ENCODE data around the gene RNF123.

The RNF123 gene

DNA sequence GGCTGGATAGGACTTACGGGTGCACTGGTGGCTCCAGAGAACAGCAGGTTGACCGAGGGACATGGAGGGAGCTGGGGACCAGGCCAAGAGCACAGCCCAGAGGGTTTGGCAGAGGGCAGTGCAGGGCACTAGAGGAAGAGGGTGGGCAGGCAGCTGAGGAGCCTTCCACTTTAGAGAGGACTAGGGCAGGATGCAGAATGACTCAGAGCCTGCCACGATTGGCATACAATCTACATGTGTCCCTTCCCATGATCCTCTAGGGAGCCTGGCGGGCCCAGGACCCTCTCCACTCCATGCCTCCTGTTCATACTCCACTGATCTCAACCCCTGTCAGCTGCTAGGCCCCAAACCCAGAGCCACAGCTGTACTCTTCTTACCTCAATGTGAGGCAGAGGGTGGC lies 29.6 kb upstream of the RNF123 start:
- no peak for DNase-seq

DNA sequence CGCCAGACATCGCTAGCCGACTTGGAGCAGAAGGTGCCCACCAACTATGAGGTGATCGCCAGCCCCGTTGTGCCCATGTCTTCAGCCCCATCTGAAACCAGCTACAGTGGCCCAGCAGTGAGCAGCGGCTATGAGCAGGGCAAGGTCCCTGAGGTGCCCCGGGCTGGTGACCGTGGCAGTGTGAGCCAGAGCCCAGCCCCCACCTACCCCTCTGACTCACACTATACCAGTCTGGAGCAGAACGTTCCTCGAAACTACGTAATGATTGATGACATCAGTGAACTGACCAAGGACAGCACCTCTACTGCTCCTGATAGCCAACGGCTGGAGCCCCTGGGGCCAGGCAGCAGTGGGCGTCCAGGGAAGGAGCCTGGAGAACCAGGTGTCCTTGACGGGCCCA lies 28.1 kb upstream of the RNF123 start:
- DNase-seq = no peak

DNA sequence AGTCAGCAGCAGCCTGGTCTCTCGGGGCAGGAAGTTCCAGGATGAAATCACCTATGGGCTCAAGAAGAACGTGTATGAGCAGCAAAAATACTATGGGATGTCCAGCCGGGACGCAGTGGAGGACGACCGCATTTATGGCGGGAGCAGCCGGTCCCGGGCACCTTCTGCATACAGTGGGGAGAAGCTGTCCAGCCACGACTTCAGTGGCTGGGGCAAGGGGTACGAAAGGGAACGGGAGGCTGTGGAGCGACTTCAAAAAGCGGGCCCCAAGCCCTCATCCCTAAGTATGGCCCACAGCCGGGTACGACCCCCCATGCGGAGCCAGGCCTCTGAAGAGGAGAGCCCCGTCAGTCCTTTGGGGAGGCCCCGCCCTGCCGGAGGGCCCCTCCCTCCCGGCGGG lies 27.3 kb upstream of the RNF123 start:
- no peak for DNase-seq

DNA sequence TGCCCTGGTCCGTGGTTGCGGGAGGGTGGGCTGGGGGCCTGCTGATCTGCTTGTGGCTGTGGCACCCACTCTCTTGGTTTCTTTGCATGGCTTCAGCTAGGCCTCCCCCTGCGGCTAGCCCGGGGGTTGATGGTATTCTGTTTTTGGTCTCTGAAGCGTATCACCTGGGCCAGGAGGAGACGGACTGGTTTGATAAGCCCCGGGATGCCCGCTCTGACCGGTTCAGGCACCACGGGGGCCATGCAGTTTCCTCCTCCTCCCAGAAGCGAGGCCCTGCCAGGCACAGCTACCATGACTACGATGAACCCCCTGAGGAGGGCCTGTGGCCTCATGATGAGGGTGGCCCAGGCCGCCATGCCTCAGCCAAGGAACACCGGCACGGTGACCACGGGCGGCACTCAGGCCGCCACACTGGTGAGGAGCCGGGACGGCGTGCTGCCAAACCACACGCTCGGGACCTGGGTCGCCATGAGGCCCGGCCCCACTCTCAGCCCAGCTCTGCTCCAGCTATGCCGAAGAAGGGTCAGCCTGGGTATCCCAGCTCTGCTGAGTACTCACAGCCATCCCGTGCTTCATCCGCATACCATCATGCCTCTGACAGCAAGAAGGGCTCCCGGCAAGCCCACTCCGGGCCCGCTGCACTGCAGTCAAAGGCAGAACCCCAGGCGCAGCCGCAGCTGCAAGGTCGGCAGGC lies 26.5 kb upstream of the RNF123 start:
- no peak for DNase-seq

DNA sequence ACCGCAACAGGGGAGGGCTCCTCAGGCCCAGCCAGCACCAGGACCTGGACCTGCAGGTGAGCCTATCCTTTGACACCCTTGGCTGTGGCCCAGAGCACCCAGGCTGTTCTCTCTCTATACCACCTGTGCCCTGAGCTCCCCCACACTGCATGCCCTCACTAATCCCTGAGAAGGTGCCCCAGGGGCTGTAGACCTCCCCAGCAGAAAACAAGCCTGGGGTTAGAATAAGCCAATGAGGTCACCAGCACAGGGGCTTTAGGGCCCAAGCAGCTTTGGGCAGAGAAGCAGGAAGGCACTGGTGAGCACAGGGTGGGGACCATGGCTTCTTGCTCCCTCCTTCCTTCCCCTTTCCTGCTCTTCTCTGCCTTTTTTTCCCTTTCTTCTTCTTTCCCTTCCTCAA lies 25.5 kb upstream of the RNF123 start:
- no peak for DNase-seq

DNA sequence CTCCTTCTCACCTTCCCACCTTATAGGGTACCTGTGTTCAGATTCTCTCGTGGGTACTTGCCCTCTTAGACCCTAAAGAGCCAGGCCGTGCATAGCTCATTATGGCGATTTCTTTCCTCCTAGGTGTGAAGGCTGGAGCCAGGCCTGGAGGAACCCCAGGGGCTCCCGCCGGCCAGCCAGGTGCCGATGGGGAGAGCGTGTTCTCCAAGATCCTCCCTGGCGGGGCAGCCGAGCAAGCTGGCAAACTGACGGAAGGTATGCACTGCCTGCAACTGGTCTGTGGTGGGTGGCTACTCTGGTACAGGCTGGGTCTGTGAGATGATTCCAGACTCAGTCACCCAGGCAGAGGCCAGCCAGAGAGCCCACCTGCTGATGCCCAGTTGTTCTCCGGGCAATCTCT lies 25.1 kb upstream of the RNF123 start:
- no peak for DNase-seq

DNA sequence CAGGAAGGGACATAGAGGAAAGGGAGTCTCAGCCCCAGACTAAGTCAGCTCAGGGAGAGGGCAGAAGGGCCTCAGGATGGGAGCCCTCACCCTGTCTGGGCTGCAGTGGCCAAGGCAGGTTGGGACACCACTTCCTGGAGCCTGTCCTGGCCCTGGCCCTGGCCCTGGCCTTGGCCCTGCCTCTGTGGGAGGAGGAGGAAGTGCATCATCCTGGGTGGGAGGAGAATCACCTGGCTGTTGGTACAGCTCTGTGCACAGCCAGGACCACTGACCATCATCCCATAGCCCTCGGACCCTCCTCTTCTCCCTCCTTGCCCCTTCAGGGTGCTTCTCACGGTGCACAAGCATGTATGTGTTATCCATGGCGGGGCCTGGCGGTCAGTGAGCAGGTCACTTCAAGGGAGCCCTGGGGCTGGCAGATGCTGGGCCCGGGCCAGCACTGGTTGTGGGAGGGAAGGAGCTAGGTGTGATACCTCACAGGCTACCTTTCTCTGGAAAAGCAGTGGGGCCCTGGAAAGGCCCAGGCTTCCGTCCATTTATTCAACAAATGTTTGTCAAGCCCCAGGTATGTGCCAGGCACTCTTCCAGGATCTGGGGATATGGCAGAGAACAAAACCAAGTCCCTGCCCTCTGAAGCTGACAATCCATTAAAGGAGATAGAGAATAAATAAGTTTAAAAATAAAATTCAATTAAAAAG lies 23.4 kb upstream of the RNF123 start:
- no peak for DNase-seq

DNA sequence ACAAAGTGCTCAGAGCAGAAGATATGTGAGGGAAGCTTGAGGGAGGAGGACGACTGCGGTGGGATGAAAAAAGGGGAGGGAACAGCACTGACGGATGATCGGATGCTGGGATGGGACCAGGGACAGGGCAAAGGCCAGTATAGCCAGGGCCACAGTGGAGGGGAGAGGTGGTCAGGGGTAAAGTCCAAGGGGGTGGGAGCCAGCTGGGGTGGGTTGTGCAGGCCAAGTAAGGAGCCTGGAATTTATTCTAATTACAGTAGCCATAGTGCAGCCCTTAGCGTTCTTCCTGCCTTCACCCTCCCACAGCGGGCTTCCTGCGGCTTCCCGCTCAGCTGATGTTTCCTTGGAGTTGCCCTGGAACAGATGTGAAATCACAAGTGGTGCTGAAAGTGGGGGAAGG lies 22.8 kb upstream of the RNF123 start:
- DNase-seq = no peak

DNA sequence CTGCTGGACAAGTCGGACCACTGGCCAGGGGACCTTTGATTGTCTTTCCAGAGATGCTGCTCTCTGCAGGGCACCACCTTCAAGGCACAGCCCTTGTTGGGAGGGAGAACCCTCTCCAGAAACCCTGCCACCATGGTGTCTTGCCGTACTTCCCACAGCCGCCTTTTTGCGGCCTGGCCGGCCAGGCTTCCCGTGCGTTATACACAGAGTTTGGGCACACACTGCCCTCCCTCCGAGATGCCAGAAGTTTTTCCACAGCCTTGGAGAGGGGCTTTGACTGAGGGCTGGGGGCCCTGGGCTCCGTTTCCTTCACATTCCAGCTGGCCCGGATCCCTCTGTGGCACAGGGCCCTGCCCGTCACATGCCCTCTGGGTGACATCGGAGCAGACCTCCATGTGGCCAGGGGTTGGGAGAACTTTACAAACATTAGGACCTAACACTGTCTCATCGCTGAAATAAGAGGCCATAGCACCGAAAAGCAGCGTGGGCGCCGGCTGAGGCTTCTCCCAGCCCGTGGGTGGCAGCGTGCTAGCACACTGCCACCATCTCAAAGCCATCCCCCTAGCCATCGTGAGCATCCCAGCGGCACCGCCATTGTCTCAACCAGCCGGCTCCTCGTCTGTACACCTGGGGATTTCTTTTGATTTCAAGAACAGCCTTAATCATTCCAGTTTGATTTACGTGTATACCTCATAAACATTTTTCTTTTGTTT lies 21.5 kb upstream of the RNF123 start:
- DNase-seq = no peak

DNA sequence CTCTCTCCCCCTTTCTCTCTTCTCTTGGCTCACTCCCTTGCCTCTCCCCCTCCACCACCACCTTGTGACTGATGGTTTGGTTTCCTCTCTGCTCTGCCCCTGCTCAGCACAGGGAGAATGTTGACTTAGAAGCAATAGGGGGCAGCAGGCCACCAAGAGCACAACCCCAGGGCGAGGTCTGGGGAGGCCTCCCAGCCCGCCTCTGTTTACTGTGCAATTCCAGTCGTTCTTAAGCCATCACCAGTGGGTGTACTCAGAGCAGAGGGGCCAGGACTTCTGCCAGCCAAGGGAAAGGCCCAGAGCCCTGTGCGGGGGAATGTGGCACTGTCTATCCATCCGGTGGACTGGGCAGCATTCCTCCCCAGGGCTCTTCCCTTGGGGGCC lies 21.0 kb upstream of the RNF123 start:
- no peak for DNase-seq

DNA sequence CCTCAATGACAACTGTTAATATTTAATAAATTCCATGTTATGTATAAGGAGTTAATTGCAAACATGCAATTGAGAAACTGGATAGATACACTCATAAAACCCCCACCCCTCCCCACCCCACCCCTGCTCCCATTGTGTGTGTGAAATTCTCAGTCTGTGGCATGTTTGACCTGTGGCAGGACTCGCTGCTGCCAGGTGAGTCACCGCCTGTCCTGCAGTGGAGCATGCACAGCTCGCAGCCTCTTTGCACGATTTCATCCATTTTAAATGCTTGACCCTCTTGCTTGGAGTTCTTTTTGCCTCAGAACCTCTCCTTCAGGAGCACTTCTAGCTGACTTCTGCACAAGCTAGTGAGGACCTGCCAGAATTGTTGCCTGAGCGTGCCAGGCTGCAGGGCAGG lies 20.5 kb upstream of the RNF123 start:
- DNase-seq = no peak

DNA sequence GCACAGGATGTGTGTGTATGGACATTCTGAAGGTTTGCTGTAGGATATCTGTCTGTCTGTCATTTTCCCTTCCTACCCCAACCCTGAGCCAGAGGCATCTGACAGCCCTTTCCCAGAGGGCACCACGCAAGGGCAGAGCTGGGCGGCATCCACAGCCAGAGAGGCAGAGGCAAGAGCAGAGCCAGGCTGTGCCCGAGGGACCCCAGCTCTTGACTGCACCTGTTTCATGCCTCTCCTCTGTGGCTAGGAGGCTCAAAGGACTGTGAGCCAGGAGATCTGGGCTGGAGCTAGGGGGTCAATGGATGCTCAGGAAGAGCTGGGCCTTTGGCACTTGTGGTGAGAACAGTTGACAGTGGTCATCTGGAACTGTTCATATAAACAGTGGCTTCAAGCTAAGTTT lies 20.0 kb upstream of the RNF123 start:
- no peak for DNase-seq

DNA sequence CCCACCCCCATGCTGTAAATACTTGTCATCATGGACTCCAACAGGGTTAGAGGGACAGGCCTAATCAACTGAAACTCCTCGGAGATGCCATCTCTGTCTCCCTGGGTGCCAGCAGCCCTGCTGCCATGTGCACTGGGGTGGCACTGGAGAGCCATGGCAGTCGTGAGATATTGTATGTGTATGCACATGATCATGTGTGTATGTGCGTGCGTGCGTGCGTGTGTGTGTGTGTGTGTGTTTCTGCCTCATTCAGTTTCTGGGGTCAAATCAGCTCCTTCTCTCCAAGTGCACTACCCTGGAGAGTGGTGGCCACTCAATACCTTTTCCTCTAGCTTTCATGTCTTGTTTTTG lies 18.4 kb upstream of the RNF123 start:
- DNase-seq = no peak

DNA sequence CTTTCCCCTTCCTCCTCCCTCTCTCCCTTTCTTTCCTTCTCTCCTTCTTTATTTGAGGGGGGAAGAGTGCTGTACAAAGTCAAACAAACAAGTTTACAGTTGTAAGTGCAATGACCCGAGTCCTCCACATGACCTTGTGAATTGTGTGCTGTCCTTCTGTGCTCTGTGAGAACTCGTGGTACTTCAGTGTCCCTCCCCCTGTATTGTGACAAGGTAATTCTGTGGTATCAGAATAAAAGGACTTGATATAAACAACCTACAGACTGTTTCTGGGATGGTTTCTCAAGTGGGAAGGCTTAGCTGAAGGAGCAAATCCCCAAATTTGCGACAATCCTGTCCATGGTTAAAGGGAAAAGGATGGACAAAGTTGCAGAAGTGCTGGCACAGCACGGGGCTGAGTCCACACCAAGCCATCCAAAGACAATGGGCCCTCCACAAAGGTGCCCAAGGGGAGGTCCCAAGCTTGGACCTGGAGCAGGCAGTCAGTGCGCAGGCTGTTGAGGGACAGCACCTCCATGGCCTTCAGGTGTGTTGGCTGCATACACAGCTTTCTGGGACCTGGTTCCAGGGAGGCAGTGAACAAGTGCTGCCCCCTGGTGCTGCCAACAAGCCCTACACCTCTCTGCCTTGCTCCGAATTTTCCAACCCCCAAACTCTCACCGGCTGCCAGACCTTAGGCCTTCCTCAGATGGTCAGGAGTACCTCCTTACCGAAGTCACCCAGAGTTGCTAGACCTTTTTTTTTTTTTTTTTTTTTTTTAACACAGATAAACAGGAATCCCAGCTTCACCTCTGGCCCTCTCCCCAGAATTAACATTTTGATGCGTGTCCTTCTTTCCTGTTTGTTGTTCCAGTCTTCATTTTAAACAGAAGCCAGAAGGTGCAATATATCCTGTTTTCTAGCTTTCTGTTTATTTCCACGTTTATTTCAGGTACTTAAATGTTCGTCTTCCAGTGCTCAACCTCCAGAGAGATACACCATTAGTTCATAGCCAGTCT lies 17.8 kb upstream of the RNF123 start:
- DNase-seq = no peak

DNA sequence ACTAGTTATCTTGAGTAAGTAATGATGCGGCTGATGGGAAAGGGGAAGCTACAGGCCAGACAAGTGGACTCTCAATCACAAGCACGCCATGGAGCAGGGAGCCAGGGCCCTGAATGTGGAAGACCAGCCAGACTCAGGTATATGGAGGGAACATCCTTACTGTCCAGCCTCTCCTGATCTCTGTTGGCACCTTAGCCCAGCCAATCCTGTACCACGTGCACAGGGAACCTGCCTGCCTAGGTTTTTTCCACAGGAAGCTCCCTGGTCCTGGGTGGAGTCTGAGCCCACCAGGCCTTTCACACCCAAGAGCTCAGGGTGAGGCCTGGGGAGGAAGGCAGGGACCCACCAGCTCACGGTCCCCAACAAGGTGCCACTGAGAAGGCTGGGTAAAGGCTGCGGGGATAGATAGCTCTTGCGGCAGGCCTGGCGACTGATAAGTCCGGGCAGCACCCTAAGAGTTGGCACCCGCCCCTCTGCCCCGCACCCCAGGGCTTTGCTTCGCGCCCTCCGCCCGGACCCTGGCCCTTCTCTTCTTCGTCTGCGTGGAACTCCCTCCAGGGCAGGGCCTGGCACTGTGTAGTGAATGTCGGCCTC lies 16.1 kb upstream of the RNF123 start:
- no peak for DNase-seq

DNA sequence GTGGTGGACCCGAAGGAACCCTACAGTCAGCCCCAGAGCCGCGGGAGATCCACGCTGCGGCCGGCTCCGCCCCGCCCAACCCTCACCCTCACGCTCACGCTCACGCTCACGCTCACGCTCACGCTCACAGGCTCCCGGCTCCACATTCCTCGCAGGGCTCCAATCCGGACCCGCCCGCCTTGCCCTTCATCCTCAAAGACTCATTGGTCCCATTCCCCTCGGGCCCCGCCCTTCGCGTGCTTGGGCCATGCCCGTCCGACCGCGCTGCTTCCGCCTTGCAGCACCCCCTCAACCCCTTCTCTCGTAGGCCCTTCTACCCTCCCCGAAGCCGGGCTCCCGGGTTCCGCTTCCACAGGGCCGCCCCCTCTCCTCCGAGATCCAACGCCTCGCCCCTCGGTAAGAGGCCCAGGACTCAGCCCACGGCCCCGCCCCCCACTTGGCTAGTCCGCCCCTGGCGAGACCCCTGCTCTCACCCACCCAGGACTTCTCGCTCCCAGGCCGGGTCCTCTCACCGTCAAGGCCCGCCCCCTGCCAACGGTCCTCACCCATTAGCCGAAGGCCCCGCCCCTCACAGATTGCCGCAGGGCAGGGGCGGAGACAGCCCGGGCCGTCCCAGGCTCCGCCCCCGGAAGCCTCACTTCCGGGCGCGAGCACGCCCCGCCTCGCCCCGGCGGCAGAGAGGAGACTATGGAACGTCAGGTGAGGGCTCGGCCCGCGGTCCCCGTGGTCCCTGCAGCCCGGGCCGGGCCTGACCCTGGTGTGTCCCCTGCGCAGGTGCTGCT lies 15.5 kb upstream of the RNF123 start, which contains the start of gene APEH:
TSS of gene APEH (plus strand) at position 637 of the 782 bp plus-strand sequence. CDS start at position 688, 51 bp downstream.
- DNase-seq = no peak

DNA sequence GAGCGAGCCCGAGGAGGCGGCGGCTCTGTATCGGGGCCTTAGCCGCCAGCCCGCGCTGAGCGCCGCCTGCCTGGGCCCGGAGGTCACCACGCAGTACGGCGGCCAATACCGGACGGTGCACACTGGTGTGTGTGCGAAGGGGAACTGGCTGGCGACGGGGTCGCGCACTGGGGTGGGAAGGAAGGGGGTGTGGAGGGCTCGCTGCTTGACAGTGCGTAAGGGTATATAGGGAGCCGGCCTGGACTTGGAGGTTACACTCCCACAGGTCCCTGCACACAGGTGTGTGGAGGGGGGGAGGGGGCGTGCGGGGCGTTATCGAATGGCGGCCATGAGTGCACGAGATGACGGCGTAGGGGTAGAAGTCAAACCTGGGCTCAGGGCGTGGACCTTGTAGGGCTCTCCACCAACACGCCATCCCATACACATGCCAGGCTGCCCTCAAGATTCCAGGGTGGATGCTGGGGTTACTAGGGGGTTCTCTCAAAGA lies 14.8 kb upstream of the RNF123 start:
- no peak for DNase-seq

DNA sequence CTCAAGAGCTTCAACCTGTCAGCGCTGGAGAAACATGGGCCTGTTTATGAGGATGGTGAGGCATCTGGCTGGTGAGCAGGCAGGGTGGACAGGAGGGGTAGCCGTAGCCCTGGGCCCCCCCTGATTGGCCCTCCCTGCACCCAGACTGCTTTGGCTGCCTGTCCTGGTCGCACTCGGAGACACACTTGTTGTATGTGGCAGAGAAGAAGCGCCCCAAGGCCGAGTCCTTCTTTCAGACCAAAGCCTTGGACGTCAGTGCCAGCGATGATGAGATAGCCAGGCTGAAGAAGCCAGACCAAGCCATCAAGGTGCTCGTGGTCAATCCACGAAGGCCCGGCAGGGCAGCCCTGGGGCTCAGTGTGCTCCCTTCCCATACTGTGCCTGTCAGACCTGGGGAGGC lies 13.4 kb upstream of the RNF123 start:
- no peak for DNase-seq

DNA sequence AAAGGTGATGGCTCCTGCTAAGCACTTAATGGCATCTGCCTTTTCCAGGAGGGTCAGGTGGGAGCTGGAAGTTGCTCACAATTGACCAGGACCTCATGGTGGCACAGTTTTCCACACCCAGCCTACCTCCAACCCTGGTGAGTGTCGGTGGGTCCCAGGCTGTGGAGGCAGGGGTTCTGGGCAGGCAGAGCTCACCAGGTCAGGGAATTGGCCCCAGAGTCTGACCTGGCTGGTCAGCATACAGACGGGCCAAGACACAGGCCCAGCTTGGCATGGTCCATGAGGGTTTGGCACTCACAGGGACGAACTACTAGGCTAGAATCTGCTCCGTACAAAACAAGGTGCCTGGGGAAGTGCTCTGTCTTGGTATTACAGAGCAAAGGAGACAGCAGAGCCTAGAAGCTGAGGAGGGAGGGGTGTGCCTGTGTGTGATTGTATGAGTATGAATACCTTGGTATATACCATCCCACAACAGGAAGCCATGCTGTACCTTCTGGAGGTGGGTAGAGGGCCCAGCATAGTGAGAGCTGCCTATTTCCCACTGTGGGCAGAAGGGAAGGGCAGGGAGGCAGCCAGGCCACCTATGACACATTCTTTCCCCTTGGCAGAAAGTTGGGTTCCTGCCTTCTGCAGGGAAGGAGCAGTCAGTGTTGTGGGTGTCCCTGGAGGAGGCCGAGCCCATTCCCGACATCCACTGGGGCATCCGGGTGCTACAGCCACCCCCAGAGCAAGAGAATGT lies 8.7 kb upstream of the RNF123 start:
- DNase-seq = no peak

DNA sequence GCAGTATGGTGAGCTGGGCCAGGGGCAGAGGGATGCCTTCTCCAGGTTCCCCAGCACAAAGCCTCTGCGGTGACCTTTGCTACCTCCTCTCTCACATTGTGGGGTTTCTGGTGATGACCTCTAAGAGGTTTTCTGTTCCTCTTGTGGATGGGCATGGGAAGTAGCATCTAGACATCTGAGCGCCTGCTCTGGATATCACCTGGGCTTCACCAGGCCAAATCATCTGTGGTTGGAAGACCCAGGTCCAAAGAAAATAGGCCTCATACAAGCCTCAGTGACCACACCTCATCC lies 8.2 kb upstream of the RNF123 start:
- DNase-seq = no peak

DNA sequence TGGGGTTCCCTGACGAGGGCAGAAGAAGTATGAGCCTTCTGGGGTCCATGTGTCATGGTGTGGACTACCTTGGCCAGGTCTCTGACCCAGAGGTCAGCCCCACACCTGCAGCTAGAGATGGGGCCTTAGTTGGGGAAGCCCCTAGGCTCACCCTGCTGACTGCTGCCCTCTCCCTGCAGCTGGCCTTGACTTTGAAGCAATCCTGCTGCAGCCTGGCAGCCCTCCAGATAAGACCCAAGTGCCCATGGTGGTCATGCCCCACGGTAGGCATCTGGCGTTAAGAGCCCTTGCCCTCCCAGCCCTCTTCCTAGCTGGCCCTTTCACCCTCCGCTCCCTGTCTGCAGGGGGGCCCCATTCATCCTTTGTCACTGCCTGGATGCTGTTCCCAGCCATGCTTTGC lies 7.8 kb upstream of the RNF123 start:
- DNase-seq = no peak
